A673 (cell line): ENCODE results near the gene RASGRP1. TPM values are rescaled to one million over a fixed set of nuclear protein-coding genes. Genes with fewer than 3 reads are reported as not detected.

Experiments
- BruUV-seq: library from RNA; stranded (reverse); fragments of 400-500 nt; replicated peaks from 2 replicates; lab custom pipeline; 2021; lab: Mats Ljungman, UMichigan
- CTCF ChIA-PET: fragments of 300-600 bp; sonication (Branson Sonifier 250); formaldehyde crosslinking; loops from one replicate; lab custom pipeline; 2022; ENCODE audit warnings: antibody characterized with exemption; lab: Charles Lee
- POLR2A ChIA-PET: fragments of 300-600 bp; sonication (Branson Sonifier 250); formaldehyde crosslinking; loops from one replicate; lab custom pipeline; 2022; ENCODE audit warnings: antibody characterized with exemption; ENCODE audit not compliant: low non-redundant PET; lab: Charles Lee
- DNase-seq: peaks from one replicate; pipeline ENCODE4 v3.0.0-alpha.2; 2015; ENCODE audit warnings: low spot score
- H3K27ac ChIP-seq: fragments of 200-600 bp; sonication (generic); 2 replicates; pipeline ENCODE4 v1.5.1; 2016; ENCODE audit warnings: mixed run types, low read depth, mild to moderate bottlenecking, mixed read lengths, antibody characterized with exemption, low read length; ENCODE audit not compliant: poor library complexity, severe bottlenecking
- H3K27me3 ChIP-seq: fragments of 200-600 bp; sonication (generic); replicated peaks from 2 replicates; pipeline ENCODE4 v1.6.1; 2017; ENCODE audit warnings: mixed run types, low read depth, mild to moderate bottlenecking, mixed read lengths, antibody characterized with exemption, low read length; ENCODE audit not compliant: insufficient read depth, poor library complexity
- H3K36me3 ChIP-seq: fragments of 200-600 bp; sonication (generic); 2 replicates; pipeline ENCODE4 v1.6.1; 2016; ENCODE audit warnings: mixed run types, mild to moderate bottlenecking, mixed read lengths, antibody characterized with exemption, low read length; ENCODE audit not compliant: insufficient read depth, poor library complexity, severe bottlenecking
- H3K4me1 ChIP-seq: fragments of 200-600 bp; sonication (generic); 2 replicates; pipeline ENCODE4 v1.6.1; 2017; ENCODE audit warnings: mixed run types, mild to moderate bottlenecking, mixed read lengths, antibody characterized with exemption, low read length; ENCODE audit not compliant: insufficient read depth, poor library complexity, severe bottlenecking
- H3K4me3 ChIP-seq: fragments of 200-600 bp; sonication (generic); 2 replicates; pipeline ENCODE4 v1.5.1; 2016; ENCODE audit warnings: low read depth, mixed run types, mild to moderate bottlenecking, mixed read lengths, low read length; ENCODE audit not compliant: poor library complexity, severe bottlenecking
- H3K9me3 ChIP-seq: fragments of 200-600 bp; sonication (generic); 2 replicates; pipeline ENCODE4 v1.6.1; 2016; ENCODE audit warnings: mixed run types, low read depth, mild to moderate bottlenecking, mixed read lengths, antibody characterized with exemption, low read length; ENCODE audit not compliant: poor library complexity, severe bottlenecking
- CTCF ChIP-seq: fragments of 300-800, 200-600 bp; sonication (generic); conservative IDR thresholded peaks from 2 replicates; pipeline ENCODE4 v1.5.1; 2017; ENCODE audit warnings: low read depth, mild to moderate bottlenecking, antibody characterized with exemption, low read length, moderate library complexity, mixed read lengths
- EZH2 ChIP-seq: fragments of 200-600 bp; sonication (generic); IDR thresholded peaks from 2 replicates; pipeline ENCODE4 v1.6.1; 2017; ENCODE audit warnings: borderline replicate concordance, low read depth, mild to moderate bottlenecking, mixed read lengths, antibody characterized with exemption, low read length; ENCODE audit not compliant: poor library complexity, severe bottlenecking
- intact Hi-C: fragments of 100-400 bp; cut with micrococcal nuclease; formaldehyde crosslinking; loops from one replicate; pipeline ENCODE4 v1.10.0; 2022; ENCODE audit not compliant: unreplicated experiment
- total RNA-seq: library from RNA; stranded (reverse); gene quantifications from 2 replicates; pipeline ENCODE4 v1.2.3, GENCODE V29; 2021

The RASGRP1 gene
- total RNA-seq, 1 experiment from 2014 or later = not detected

GRCh38 chr15:38496151-38496550 lies 68.5 kb downstream of the RASGRP1 start:
- no peak overlapping the region for H3K27ac ChIP-seq
- ChIA-PET POLR2A (no interaction called here), CTCF (no interaction called here)
- TF ChIP-seq EZH2 = no peak
- no peak for TF ChIP-seq CTCF
- no peak for DNase-seq
- no peaks in the 10 kb centered on the region for H3K4me1 ChIP-seq
- no peaks in the 10 kb centered on the region for H3K36me3 ChIP-seq
- no peaks in the 10 kb centered on the region for H3K9me3 ChIP-seq
- BruUV-seq = no TSS peak
- no peak overlapping the region for H3K4me3 ChIP-seq
- intact Hi-C loops = no loop called here
- H3K27me3 ChIP-seq = no peaks in the 10 kb centered on the region

- BruUV-seq = no TSS peak
- no peaks in the 10 kb centered on the region for H3K4me1 ChIP-seq
- ChIA-PET POLR2A (no interaction called here), CTCF (no interaction called here)
- H3K4me3 ChIP-seq = no peak overlapping the region
- DNase-seq = no peak
- H3K9me3 ChIP-seq = no peaks in the 10 kb centered on the region
- no peak overlapping the region for H3K27ac ChIP-seq
- no peaks in the 10 kb centered on the region for H3K36me3 ChIP-seq
- H3K27me3 ChIP-seq = no peaks in the 10 kb centered on the region
- TF ChIP-seq EZH2 = no peak
- TF ChIP-seq CTCF = no peak
- intact Hi-C loops = no loop called here
Observed at GRCh38 chr15:38490242-38490922, 74.2 kb downstream of the RASGRP1 start.

- POLR2A ChIA-PET = no interaction called here
- intact Hi-C loops = no loop called here
- no peaks in the 10 kb centered on the region for H3K36me3 ChIP-seq
- H3K4me3 ChIP-seq = no peak overlapping the region
- no TSS peak for BruUV-seq
- CTCF ChIA-PET = no interaction called here
- no peak for TF ChIP-seq CTCF
- no peak for TF ChIP-seq EZH2
- H3K27ac ChIP-seq = no peak overlapping the region
- no peaks in the 10 kb centered on the region for H3K4me1 ChIP-seq
- DNase-seq = no peak
- no peaks in the 10 kb centered on the region for H3K9me3 ChIP-seq
- no peaks in the 10 kb centered on the region for H3K27me3 ChIP-seq
Observed at GRCh38 chr15:38487378-38487777, 77.2 kb downstream of the RASGRP1 start.
